Hepatocyte (in vitro differentiated cells): ENCODE data around the gene ZNF581.

ENCODE experiments used
- EZH2 ChIP-seq: fragments of 200-600 bp; sonication (generic); IDR thresholded peaks from 2 replicates; pipeline ENCODE4 v1.6.1; 2016; ENCODE audit warnings: antibody characterized with exemption, mild to moderate bottlenecking, borderline replicate concordance
- EZH2phosphoT487 ChIP-seq: fragments of 200-600 bp; sonication (generic); IDR thresholded peaks from one replicate; pipeline ENCODE4 v1.6.1; 2018; ENCODE audit warnings: antibody characterized with exemption, mild to moderate bottlenecking, low read depth, moderate library complexity; ENCODE audit not compliant: unreplicated experiment, severe bottlenecking
- TF ChIP-seq, protein P1 (sequence below): fragments of 200-600 bp; sonication (generic); IDR thresholded peaks from 2 replicates; pipeline ENCODE4 v1.5.1; 2016; ENCODE audit warnings: antibody characterized with exemption, mild to moderate bottlenecking; ENCODE audit not compliant: poor library complexity

DNA sequence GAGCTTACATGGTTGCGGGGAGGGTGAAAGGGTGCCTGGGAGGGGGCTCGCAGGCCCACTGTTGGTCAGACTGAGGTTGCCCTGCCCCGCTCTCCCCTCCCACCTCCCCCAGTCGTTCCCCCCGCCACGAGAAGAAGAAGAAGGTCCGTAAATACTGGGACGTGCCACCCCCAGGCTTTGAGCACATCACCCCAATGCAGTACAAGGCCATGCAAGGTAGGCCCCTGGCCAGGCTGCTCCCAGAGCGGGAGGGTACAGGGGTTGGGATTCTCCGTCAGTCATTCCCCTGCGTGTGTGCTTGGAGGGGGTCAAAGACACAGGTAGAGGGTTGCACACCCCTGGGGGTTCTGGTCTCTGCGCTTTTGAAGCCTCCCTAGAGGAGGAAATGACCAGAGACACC, 17.0 kb downstream of the ZNF581 start:
- TF ChIP-seq, protein P1, sequence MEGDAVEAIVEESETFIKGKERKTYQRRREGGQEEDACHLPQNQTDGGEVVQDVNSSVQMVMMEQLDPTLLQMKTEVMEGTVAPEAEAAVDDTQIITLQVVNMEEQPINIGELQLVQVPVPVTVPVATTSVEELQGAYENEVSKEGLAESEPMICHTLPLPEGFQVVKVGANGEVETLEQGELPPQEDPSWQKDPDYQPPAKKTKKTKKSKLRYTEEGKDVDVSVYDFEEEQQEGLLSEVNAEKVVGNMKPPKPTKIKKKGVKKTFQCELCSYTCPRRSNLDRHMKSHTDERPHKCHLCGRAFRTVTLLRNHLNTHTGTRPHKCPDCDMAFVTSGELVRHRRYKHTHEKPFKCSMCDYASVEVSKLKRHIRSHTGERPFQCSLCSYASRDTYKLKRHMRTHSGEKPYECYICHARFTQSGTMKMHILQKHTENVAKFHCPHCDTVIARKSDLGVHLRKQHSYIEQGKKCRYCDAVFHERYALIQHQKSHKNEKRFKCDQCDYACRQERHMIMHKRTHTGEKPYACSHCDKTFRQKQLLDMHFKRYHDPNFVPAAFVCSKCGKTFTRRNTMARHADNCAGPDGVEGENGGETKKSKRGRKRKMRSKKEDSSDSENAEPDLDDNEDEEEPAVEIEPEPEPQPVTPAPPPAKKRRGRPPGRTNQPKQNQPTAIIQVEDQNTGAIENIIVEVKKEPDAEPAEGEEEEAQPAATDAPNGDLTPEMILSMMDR, result no peak
- TF ChIP-seq EZH2, result no peak
- no peak for TF ChIP-seq EZH2phosphoT487
